PFSK-1 (cell line): Measurements from ENCODE around the gene DAPK1.

Source experiments
- FOXP2 ChIP-seq: optimal IDR thresholded peaks from 2 replicates; pipeline ENCODE3; 2011; ENCODE audit warnings: borderline replicate concordance, control low read depth, inconsistent platforms; ENCODE audit not compliant: insufficient read depth; ENCODE audit errors: extremely low read length, extremely low read depth
- POLR2AphosphoS5 ChIP-seq: IDR thresholded peaks from 2 replicates; pipeline ENCODE4 v1.6.1; 2012; ENCODE audit warnings: low read depth, mild to moderate bottlenecking, control low read depth, low read length, moderate library complexity
- REST ChIP-seq, 2 experiments: IDR thresholded peaks; 2 replicates each; pipeline versions ENCODE4 v1.6.1 to v1.8.0; 2011 to 2012; ENCODE audit warnings: low read depth in 2 of 2, low read length in 2 of 2, control low read depth in 1 of 2, inconsistent platforms in 1 of 2, mild to moderate bottlenecking in 1 of 2, moderate library complexity in 1 of 2; ENCODE audit not compliant: insufficient read depth in 1 of 2
- SIN3A ChIP-seq: IDR thresholded peaks from 2 replicates; pipeline ENCODE4 v1.6.1; 2012; ENCODE audit warnings: mild to moderate bottlenecking, low read length, moderate library complexity, borderline replicate concordance; ENCODE audit not compliant: insufficient read depth
- TAF1 ChIP-seq: IDR thresholded peaks from 2 replicates; pipeline ENCODE4 v1.6.1; 2012; ENCODE audit warnings: low read length, control low read depth, borderline replicate concordance; ENCODE audit not compliant: insufficient read depth

DAPK1 gene

GRCh38 chr9:87515588-87516221 is 18.0 kb downstream of the DAPK1 start:
- TF ChIP-seq TAF1 (no peak), POLR2AphosphoS5 (no peak), REST (IDR thresholded peaks at IDR 0.05; ENCODE audit: insufficient read depth in 1 of 2, low read depth in 2 of 2, low read length in 2 of 2) (no peak), SIN3A (no peak), FOXP2 (no peak)

DNA sequence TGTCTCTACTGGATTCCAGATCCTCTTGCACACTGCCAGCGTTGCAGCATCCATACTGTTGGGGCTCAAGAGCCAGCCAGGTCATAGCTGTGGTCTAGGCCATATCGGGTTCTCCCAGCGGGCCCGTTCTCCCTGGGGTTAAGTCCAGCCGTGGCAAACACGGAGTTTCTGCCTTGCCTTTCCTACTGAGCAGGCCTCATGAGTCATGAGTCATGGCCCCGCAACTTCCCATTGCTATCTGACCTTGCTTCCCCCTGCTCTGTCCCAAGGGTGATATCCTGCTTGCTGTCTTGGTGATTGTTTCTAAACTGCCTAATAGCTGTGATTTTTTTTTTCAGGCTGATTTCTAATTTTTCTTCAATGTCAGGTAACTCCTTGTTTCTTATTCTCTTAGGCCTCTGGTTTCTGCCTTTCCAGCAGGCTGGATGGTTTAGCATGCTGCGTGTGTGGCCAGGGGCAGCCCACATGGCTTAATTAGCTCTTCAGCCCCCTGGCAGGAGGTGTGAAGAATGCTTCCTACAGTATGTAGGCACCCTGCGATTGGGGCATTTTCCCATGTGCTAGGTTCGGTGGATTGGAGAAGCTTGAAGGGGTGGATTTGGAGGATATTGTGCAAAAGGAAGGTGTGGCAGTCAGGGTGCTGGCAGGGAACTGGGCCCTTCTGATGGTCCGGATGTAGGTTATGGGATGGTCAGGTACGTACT is 18.7 kb downstream of the DAPK1 start:
- TF ChIP-seq REST (IDR thresholded peaks at IDR 0.05; ENCODE audit: insufficient read depth in 1 of 2, low read depth in 2 of 2, low read length in 2 of 2) (no peak), POLR2AphosphoS5 (no peak), SIN3A (no peak), FOXP2 (no peak), TAF1 (no peak)

DNA sequence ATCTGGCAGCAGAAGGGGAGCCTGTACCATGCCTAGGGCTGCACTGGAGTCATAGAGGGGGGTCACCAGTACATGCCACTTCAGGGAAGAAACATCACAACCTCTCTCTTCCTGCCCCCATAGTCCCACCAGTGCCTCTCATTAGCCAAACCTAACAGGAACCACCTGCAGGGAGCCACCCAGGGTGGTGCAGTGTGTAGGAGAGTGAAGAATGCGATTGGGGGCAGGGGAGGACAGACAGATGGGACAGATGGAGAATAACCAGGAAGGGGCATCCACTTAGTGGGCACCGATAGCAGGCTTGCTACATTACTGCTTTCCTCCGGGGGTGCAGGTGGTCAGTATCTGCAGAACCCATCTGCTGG is 19.2 kb downstream of the DAPK1 start:
- TF ChIP-seq SIN3A (no peak), TAF1 (no peak), FOXP2 (no peak), POLR2AphosphoS5 (no peak), REST (IDR thresholded peaks at IDR 0.05; ENCODE audit: insufficient read depth in 1 of 2, low read depth in 2 of 2, low read length in 2 of 2) (no peak)

GRCh38 chr9:87517732-87518131 is 20.1 kb downstream of the DAPK1 start:
- TF ChIP-seq FOXP2 (no peak), POLR2AphosphoS5 (no peak), REST (IDR thresholded peaks at IDR 0.05; ENCODE audit: insufficient read depth in 1 of 2, low read depth in 2 of 2, low read length in 2 of 2) (no peak), TAF1 (no peak), SIN3A (no peak)
